GM21528 (cell line): ENCODE data around the gene CTXN2.

Experiments used
- ATAC-seq: cut with Tn5 transposase; IDR thresholded peaks from one replicate; pipeline ENCODE4 v1.9.1; 2021; ENCODE audit warnings: mild to moderate bottlenecking, moderate library complexity; ENCODE audit not compliant: unreplicated experiment, low FRiP score

Gene CTXN2

GRCh38 chr15:48221261-48221660 is 29.8 kb downstream of the CTXN2 start:
- ATAC-seq: no peak

- no peak for ATAC-seq
Observed at GRCh38 chr15:48221885-48222284, 30.4 kb downstream of the CTXN2 start.

GRCh38 chr15:48222627-48223026 is 31.2 kb downstream of the CTXN2 start:
- no peak for ATAC-seq

GRCh38 chr15:48225771-48226170 is 34.3 kb downstream of the CTXN2 start:
- ATAC-seq: no peak

GRCh38 chr15:48230498-48230897 is 39.0 kb downstream of the CTXN2 start:
- ATAC-seq: no peak

GRCh38 chr15:48233246-48233645 is 41.8 kb downstream of the CTXN2 start:
- ATAC-seq: no peak

- ATAC-seq: no peak
Observed at GRCh38 chr15:48239334-48239733, 47.9 kb downstream of the CTXN2 start.

GRCh38 chr15:48242015-48242414 is 50.5 kb downstream of the CTXN2 start:
- no peak for ATAC-seq

GRCh38 chr15:48242535-48242934 is 51.1 kb downstream of the CTXN2 start:
- no peak for ATAC-seq

- no peak for ATAC-seq
Observed at GRCh38 chr15:48244921-48245320, 53.5 kb downstream of the CTXN2 start.

GRCh38 chr15:48248414-48248813 is 56.9 kb downstream of the CTXN2 start:
- ATAC-seq: no peak

- ATAC-seq: no peak
Observed at GRCh38 chr15:48250640-48251076, 59.2 kb downstream of the CTXN2 start.

GRCh38 chr15:48253172-48253571 is 61.7 kb downstream of the CTXN2 start:
- no peak for ATAC-seq
